Testis (tissue), 2 donors: ENCODE data around the gene CHST13.

Experiments
- POLR2A ChIP-seq: fragments of 450-650 bp; IDR thresholded peaks from one replicate; pipeline ENCODE4 v1.6.1; 2017; ENCODE audit warnings: antibody characterized with exemption, mild to moderate bottlenecking, moderate library complexity
- TF ChIP-seq, protein P1 (sequence below), 3 experiments: fragments of 450-650 bp in 2 of 3; fragments of 200-600 bp in 1 of 3; sonication (generic) in 1 of 3; IDR thresholded peaks; one replicate each; pipeline ENCODE4 v1.5.1; 2016 to 2019; ENCODE audit warnings: antibody characterized with exemption in 3 of 3, mild to moderate bottlenecking in 2 of 3, moderate library complexity in 1 of 3

DNA sequence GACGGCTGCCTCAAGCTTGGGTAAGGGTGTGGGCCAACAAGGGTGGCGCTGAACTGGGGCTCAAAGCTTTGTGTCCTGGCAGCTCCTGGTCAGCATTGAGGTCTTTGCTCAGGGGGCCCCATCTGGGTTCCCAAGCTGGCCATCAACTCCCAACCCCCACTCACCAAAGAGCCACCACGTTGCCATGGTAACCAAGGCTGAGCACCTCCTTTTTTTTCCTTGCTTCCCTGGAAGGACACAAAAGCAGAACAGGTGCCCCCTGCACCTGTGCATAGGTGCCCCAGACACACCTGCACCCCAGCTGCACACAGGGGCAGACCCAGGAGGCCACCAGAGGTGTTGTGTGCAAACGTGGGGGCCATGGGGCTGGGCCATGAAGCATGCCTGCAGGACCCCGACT is 22.9 kb upstream of the CHST13 start:
- TF ChIP-seq, protein P1, sequence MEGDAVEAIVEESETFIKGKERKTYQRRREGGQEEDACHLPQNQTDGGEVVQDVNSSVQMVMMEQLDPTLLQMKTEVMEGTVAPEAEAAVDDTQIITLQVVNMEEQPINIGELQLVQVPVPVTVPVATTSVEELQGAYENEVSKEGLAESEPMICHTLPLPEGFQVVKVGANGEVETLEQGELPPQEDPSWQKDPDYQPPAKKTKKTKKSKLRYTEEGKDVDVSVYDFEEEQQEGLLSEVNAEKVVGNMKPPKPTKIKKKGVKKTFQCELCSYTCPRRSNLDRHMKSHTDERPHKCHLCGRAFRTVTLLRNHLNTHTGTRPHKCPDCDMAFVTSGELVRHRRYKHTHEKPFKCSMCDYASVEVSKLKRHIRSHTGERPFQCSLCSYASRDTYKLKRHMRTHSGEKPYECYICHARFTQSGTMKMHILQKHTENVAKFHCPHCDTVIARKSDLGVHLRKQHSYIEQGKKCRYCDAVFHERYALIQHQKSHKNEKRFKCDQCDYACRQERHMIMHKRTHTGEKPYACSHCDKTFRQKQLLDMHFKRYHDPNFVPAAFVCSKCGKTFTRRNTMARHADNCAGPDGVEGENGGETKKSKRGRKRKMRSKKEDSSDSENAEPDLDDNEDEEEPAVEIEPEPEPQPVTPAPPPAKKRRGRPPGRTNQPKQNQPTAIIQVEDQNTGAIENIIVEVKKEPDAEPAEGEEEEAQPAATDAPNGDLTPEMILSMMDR (IDR thresholded peaks at IDR 0.05) = no peak
- TF ChIP-seq POLR2A = no peak
